AG04450 (cell line): ENCODE data around the gene NCAM1. TPM values are rescaled to one million over a fixed set of nuclear protein-coding genes. Genes with fewer than 3 reads are reported as not detected.

ENCODE experiments used
- CTCF ChIA-PET: fragments of 300-600, 350-600 bp; formaldehyde crosslinking; extraction: SDS; loops from one replicate; lab custom pipeline; 2022; ENCODE audit warnings: antibody characterized with exemption, inconsistent platforms; lab: Charles Lee
- POLR2A ChIA-PET: fragments of 350-600 bp; formaldehyde crosslinking; extraction: SDS; loops from one replicate; lab custom pipeline; 2021; ENCODE audit warnings: antibody characterized with exemption, inconsistent platforms; lab: Yijun Ruan, JAX
- DNase-seq: peaks from one replicate; pipeline ENCODE4 v3.0.0-alpha.2; 2011; ENCODE audit warnings: low read depth, low spot score
- H3K27ac ChIP-seq: one replicate; pipeline ENCODE4 v1.5.1; 2012; ENCODE audit warnings: low read depth, low read length, control low read depth
- H3K27me3 ChIP-seq: one replicate; pipeline ENCODE4 v1.6.0; 2012; ENCODE audit warnings: low read length; ENCODE audit not compliant: control insufficient read depth, insufficient read depth
- H3K4me3 ChIP-seq: 2 replicates; pipeline ENCODE4 v1.5.1; 2011; ENCODE audit warnings: mild to moderate bottlenecking, low read depth, low read length, control low read depth
- H3K9me3 ChIP-seq: 2 replicates; pipeline ENCODE4 v1.5.1; 2012; ENCODE audit warnings: low read length; ENCODE audit not compliant: control insufficient read depth, insufficient read depth
- CTCF ChIP-seq: IDR thresholded peaks from 2 replicates; pipeline ENCODE4 v1.5.1; 2011; ENCODE audit warnings: low read depth, low read length, control low read depth, inconsistent platforms
- polyA plus RNA-seq: library from polyadenylated mRNA; depleted of rRNA; stranded (reverse); fragments of >200 nt; gene quantifications from 2 replicates; pipeline ENCODE4 v1.2.3, GENCODE V29; 2011

The NCAM1 gene
- polyA plus RNA-seq, 1 experiment = not detected

- Histone ChIP-seq H3K27ac (no peak overlapping the region), H3K4me3 (no peak overlapping the region), H3K9me3 (no peaks in the 10 kb centered on the region), H3K27me3 (no peaks in the 10 kb centered on the region)
- no peak for TF ChIP-seq CTCF
- no peak for DNase-seq
- CTCF ChIA-PET = no interaction called here
- POLR2A ChIA-PET = no interaction called here
Observed at GRCh38 chr11:113202431-113202830, 241.2 kb downstream of the NCAM1 start.

GRCh38 chr11:113203141-113203753, 242.0 kb downstream of the NCAM1 start:
- Histone ChIP-seq H3K27me3 (no peaks in the 10 kb centered on the region), H3K9me3 (no peaks in the 10 kb centered on the region), H3K27ac (no peak overlapping the region), H3K4me3 (no peak overlapping the region)
- TF ChIP-seq CTCF = no peak
- DNase-seq = no peak
- POLR2A ChIA-PET = no interaction called here
- CTCF ChIA-PET = no interaction called here

- Histone ChIP-seq H3K27ac (no peak overlapping the region), H3K9me3 (no peaks in the 10 kb centered on the region), H3K4me3 (no peak overlapping the region), H3K27me3 (no peaks in the 10 kb centered on the region)
- ChIA-PET CTCF (no interaction called here), POLR2A (no interaction called here)
- DNase-seq = no peak
- TF ChIP-seq CTCF = no peak
Observed at GRCh38 chr11:113204280-113204679, 243.1 kb downstream of the NCAM1 start.

- CTCF ChIA-PET = no interaction called here
- TF ChIP-seq CTCF = no peak
Observed at GRCh38 chr11:113213549-113213948, 252.3 kb downstream of the NCAM1 start.

GRCh38 chr11:113222241-113222640, 261.0 kb downstream of the NCAM1 start:
- Histone ChIP-seq H3K27me3 (no peaks in the 10 kb centered on the region), H3K9me3 (no peaks in the 10 kb centered on the region; the same call in 1 of the 2 replicates), H3K4me3 (no peak overlapping the region), H3K27ac (no peak overlapping the region)
- no peak for DNase-seq
- ChIA-PET POLR2A (no interaction called here), CTCF (no interaction called here)
- TF ChIP-seq CTCF = no peak

More at GRCh38 chr11:113213549-113213948, 252.3 kb downstream of the NCAM1 start:
- H3K9me3 ChIP-seq = no peaks in the 10 kb centered on the region; the same call in 1 of the 2 replicates
- no peaks in the 10 kb centered on the region for H3K27me3 ChIP-seq
- DNase-seq = no peak
- H3K27ac ChIP-seq = no peak overlapping the region
- POLR2A ChIA-PET = no interaction called here
- no peak overlapping the region for H3K4me3 ChIP-seq
